HG03520 (cell line): ENCODE data around the gene SCLY.

Source experiments
- ATAC-seq: cut with Tn5 transposase; IDR thresholded peaks from one replicate; pipeline ENCODE4 v1.9.1; 2021; ENCODE audit warnings: mild to moderate bottlenecking, moderate library complexity; ENCODE audit not compliant: unreplicated experiment

Gene SCLY

DNA sequence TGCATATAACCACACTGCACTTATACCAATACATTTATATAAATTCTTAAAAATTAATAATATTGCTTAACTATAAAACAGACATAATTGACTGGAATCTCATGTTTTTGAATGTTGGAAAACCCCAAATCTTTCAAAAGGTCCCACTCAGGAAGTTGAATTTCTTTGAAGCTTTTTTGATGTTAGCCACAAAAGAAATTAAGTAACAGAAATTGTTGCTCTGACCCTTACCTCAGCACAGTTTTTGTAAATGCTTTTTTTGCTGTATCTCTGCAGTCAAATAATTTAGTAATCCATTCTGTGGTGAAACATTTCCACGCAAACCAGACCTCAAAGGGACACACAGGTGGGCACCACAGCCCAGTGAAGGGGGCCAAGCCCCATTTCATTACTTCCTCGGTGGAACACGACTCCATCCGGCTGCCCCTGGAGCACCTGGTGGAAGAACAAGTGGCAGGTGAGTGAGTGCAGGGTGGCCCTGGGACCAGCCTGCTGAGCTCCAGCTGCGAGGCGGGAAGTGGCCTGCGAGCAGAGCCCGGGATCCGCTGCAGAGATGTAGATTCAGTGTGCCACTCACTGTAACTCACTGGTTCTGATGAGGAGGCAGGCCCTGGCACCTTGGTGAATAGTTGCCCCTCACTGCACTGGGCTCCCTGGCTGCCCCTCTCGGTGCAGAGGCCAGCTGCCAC is 8.4 kb downstream of the SCLY start:
- ATAC-seq, result no peak

DNA sequence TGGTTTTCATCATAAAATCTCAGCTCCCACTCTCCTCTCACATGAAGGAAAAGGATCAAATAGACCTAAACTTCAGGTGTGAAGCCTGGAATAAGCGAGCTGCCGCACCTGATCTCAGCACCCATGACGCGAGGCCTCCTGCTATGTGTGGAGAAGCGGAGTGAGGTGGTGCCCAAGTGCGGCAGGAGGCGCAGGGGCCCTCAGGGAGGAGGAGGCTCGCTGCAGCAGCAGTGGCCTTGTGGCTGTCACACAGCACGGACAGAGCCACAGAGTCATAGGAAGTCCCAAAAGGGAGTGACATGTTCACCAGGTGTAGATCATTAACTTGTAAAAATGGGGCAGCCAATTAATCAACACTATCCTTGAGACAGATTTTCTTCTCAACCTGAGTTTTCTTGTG is 9.1 kb downstream of the SCLY start:
- no peak for ATAC-seq

DNA sequence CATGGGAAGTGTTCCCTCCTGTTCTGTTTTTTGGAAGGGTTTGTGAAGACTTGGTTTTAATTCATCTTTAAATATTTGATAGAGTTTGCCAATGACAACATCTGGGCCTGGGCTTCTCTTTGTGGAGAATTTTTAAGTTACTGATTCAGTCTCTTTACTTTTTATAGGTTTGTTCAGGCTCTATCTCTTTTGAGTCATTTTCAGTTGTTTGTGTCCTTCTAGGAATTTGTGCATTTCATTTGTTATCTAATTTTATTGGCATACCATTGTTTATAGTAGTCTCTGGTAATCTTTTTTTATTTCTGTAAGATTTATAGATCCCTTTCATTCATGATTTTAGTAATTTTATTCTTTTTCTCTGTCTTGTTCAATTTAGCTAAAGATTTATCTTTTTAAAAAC is 14.6 kb downstream of the SCLY start:
- ATAC-seq, result no peak

DNA sequence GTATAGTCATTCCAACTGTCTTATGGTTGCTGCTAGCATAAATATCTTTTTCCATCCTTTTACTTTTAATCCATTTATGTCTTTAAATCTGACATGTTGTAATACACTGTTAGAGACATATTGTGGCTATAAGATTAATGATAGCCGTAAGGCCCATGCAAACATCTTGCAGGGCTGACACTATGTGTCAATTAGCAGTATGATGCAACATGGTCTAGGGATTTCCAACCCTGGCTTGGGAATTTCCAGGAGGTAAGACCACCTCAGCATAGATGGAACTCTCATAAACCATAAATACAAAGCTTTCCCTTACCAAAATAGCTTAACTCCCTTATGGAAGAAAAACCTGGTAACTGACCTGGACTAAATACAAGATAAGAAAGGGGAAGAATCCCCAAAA is 16.5 kb downstream of the SCLY start:
- ATAC-seq, result no peak

DNA sequence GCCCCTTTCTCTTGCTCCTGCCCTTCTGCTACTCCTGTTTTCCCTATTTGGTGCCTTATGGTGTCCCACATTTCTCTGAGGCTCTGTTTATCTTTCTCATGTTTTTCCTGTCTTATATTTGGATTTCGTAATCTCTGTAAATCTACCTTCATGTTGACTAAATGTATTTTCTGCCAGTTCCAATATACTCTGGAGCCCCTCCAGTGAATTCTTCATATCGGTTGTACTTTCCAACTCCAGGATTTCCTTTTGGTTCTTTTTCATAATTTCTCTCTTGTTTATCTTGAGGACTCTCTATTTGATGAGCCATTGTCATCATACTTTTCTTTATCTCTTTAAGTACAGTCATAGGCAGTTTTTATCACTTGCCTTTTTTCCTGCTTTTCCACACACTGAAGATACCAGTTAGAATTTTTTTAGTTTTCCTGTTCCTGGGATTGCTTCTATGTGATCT is 19.1 kb downstream of the SCLY start:
- no peak for ATAC-seq

DNA sequence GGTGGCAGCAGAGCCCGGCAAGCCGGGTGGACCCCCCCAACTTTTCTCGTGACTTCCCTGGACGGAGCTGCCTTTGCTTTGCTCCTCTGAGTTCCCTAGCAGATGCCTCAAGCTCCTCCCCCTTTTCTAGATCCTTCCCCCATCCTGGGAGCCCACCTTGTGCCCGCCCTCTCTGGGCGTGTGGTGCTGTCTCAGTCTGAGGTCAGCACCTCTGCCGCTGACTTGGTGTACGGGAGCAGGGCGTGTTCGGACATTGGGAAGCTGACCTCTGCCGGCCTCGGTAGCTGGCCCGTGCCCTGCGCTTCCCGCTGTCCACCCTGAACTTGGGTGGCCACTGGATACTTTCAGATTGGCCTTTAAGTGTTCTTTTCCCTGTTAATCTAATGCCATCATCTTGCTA is 19.7 kb downstream of the SCLY start:
- ATAC-seq, result no peak

DNA sequence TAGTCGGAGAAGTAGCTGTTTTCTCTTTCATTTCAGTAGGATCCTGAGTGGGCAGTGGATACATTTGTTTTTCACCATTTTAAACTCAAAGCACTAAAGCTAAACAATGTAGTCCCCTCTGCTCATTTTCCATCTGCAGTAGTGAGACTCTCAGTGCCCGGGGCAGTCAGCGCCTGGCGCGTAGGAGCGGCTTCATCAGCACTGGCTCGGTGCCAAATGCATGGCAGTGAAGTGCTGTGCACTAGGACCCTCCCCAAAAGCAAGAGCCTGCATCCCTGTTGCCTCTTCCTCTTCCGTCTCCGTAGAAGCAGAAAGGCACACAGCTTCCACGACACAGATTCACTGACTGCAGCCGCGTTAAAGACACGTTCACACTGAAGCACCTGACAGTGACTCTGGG is 20.3 kb downstream of the SCLY start:
- no peak for ATAC-seq

DNA sequence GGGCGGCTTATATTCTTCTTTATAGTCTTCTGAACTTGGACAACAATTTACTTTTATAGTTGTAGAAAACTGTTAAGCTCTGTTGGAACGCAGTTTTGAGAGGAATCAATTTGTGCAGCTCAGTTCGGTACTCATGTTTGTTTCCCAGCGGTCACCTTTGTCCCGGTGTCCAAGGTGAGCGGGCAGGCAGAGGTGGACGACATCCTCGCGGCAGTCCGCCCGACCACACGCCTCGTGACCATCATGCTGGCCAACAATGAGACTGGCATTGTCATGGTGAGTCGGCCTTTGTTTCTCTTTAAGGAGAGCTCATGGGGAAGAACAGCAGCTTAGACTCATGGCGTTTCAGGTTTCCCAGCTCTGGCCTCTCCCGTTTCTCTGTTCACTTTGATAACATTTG is 20.8 kb downstream of the SCLY start:
- ATAC-seq, result no peak

DNA sequence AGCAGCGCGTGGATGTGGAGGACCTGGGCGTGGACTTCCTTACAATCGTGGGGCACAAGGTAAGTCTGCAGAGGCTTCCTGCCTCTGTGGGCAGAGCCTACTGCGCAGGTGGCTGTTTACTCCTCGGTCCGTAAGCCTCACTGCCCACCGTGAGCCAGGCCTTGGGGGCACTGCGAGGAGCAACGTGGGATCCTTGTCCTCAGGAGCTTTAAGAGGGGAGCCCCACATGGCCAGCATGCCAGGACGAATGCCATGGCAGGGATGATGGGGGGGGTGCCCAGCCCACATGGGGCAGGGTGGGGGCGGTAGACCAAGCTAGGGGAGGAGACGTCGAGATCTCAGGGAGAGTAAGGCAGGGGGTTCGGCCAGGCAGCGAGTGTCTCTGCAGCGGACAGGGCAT is 21.4 kb downstream of the SCLY start:
- no peak for ATAC-seq

DNA sequence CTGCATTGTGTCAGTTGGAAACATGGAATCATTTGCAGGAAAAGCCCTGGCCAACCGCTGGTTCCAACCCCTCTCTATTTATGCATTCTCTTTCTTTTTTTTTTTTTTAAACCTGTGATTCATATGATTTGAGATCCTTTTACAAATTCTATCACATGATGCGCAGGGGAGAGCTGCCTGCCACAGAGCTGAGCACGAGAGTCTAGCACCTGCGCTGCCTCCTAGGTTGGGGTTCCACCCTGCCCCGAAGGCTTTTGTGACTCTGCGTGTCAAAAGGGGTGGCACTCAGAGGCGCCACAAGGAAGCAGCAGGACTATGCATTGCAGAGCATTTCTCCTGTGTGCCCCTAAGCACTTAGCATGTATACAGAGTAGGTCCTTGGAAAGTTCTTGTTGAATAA is 22.0 kb downstream of the SCLY start:
- ATAC-seq, result no peak

DNA sequence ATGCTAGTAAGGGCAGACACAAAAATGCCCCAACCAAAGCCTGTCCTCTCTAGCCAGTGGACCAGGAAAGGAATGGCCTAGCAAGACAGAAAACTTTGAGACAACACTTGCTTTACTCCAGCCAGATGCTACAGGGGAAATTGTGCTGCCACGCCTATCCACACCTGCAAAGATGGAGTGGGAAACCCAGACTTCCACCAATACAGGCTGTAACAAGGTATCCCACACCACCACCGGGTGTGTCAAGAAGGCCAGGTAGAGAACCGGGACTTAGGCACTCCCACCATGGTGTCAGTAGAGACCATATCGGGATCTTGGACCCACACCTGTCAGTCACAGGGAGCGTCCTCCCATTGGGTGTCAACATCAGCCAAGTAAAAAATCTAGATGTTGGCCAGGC is 23.1 kb downstream of the SCLY start:
- ATAC-seq, result no peak

DNA sequence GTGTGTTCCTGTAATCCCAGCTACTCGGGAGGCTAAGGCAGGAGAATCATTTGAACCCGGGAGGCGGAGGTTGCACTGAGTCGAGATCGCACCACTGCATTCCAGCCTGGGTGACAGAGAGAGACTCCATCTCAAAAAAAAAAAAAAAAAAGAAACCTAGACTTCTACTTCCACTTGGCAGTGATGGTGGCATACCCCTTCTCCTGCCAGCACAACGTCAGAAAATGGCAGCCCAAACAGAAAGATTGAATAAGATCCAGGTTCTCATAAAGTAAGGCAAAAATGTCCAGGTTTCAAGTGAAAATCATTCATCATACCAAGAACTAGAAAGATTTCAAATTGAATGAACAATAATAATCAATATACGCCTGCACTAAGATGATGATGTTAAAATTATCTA is 24.0 kb downstream of the SCLY start:
- no peak for ATAC-seq

DNA sequence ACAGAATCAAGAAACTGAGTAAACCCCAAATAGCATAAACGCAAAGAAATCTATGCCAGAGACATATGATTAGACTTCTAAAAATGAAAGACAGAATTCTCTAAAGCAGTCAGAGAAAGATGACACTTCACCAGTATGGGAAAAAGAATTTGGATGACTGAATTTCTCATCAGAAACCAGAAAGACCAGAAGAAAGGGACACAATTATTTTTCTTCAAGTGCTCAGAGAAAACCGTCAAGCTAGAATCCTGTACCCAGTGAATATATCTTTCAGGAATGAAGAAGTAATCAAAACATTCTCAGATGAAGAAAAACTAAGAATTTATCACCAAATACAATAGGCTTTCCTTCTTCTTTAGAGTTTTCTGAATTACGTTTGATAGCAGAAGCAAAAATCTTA is 25.1 kb downstream of the SCLY start:
- ATAC-seq, result no peak

DNA sequence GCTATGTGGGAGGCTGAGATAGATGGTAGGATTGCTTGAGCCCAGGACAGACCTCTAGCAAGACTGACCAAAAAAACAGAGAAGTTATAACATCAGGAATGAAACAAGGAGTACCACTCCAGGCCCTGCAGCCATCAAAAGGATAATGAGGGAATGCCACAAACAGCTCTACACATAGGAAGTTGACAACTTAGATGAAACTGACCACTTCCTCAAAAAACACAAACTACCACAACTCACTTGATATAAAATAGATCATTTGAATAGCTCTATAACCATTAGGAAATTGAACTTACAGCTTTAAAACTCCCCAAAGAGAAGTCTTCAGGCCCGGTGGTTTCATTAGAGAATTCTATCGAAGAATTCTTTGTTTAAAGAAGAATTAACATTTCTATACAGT is 26.4 kb downstream of the SCLY start:
- no peak for ATAC-seq

DNA sequence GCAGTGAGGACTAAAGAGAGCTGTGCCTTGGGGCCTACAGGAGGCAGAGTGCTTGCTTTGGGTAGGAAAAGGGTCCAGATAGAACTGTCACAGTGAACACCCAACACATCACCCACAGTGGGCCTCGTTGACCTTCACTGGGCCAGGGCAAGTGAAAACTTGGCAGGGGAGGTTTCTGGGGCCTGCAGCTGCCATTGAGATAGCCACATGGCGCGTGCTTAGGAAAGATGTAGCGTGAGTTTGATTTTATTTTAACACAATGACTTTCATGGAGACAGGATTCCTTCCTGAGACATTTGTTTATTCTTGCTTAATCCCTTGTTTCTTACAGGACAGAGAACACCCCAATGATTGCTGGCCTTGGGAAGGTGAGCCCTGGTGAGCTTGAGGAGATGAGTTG is 30.1 kb downstream of the SCLY start:
- ATAC-seq, result no peak

DNA sequence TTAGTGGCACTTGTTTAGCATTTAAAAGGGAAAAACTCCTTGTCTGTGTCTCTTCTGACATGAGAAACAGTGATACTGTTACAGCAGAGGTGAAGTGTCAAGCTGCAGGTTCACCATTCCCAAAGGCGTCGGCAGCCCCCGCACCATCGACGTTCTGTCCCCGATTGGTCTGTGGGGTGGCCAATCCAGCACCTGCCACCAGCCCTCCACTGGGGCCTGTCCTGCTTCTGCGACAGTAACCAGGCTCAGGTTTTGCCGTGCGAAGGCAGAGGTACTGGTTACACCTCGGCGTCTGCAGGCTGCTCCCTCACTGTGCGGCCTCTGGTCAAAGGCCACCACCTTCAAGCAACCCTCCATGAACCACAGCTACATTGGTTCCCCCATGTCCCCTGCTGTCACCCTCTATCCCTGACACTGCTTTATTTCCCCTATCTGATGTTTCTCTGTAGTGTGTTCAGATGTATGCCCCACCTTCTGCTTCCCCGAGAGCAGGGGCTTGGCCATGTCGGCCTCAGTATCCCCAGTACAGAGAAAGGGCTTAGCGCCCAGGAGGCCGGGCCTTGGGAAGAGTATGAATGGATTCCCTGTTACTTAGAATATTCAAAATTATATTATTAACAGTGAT is 30.7 kb downstream of the SCLY start:
- no peak for ATAC-seq

DNA sequence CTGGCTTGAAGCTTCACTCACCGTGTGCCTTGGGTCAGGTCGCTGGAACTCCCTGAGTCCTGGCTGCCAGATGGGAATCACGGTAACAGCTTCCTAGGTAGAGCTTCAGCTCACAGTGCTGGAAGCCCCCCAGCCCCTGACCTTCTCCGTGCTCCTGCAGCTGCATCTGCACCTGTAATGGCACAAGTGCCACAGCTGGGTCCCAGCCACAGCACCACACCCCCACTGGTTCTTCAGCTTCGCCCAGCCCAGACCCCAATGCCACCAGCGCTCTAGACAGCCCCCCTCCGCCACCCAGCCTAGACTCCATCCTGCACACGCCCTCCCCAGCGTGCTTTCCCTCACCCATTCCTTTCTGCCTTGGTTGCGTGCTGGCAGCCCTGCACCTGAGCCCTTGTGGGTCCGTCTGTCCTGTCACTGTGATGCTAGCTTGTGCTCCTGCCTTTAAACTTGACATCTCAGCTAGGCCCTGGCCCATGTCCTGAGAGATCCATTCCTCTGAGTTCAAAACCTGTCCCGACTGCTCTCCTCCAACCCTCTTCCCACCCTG is 31.8 kb downstream of the SCLY start:
- ATAC-seq, result no peak

DNA sequence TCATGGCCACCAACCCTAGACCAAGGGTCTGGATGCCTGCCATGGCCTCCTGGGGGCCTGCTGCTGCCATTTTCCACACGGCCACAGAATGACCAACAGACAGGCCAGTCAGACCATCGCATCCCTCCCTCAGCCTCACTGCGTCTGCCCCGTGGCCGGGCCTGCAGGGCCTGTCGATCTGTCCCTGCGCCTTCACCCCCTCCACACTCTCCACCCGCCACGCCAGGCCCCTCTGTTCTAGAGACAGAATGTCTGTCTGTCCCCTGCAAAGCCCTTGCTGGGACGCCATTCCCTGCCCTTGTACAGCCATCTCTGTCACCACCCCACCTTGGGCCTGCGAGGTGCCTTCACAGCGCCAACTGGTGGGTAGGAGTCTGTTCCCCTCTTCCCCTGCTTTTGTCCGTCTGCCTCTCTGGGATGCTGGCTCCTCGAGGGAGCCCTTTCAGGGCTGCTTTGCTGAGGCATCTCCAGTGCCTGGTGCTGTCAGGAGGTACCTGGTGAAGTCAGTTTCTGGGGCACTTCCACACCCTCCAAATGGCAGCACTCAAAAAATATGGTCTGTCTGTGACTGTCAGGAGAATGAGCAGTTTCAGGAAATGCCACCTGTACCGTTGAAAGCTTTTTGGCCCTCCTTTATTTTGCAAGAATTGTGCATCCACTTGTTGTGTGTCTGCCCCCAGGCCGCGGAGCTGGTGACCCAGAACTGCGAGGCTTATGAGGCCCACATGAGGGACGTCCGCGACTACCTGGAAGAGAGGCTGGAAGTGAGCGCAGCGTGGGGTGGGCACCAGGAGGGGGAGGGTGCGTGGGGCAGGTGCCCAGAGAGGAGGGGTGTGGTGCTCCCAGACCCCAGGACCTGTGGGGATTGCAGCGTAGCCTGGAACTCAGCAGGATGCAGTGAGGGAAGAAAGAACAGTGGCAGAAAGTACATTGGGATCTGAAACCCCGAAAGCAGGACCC is 32.7 kb downstream of the SCLY start:
- ATAC-seq, result no peak

DNA sequence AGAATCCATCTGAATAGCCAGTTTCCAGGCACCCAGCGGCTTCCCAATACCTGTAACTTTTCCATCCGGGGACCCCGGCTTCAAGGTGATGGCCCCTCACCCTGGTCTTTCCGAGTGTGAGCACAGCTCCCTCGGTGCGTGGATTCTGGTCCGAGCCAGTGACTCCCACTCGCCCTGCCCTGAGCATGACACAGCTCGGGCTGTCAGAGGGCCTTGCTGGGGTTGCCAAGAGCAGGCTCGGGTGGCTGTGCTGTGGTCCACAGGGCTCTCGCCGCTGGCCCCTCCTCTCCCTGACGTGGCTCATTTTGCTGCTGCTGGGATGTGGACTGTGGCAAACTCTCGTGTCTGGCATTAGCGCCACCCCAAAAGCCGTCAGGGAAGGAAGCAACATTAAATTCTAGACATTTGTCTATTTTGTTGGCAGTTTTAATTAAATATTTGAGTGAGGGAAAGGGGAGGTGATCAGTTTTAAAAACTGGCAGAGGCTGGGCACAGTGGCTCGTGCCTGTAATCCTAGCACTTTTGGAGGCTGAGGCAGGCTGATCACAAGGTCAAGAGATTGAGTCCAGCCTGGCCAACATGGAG is 33.7 kb downstream of the SCLY start:
- no peak for ATAC-seq

DNA sequence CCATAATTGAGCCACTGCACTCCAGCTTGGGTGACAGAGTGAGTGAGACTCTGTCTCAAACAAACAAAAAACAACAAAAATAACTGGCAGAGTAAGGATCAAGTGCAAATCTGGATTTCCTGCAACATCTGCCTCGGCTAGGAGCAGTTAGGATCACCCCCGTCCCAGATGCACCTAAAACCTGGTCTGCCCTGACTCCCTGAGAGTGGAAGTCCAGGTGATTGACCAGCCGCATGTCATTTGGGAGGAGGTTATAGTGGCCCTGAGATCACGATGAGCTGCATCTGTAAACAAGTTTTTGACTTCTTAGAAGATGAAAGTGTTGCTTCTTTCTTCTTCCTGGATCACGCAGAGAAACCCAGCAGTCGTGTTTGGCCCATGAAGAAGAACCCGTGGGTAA is 34.3 kb downstream of the SCLY start:
- ATAC-seq, result no peak

DNA sequence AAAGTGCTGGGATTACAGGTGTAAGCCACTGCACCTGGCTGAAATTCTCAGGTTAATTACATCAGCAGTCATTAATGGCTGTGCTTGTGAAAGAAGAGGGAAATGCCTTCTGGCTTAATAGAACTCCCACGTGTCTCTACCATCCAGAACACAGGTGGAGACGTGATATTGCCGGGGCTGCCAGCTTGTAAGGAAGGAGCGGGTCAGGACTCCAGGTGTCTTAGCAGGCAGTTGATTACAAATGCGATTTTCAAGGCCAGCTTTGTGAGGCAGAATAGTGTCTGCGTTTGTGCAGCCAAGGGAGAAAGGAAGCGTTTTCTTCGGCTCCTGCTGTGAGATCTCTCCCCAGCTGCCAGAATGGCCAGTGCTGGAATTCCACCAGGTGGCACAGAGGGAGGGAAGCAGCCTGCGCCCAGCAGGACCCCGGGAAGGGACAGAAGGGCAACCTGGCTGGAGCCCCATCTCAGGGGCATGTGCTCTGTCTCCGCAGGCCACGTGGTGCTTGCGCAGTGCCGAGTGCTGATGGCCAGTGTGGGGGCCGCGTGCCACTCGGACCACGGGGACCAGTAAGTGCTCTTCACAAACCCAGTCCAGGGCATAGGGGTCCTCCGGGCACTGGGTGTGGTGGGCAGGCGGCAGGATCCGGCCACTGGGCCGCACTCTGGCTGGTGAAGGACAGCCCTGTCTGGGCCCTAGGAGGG is 35.7 kb downstream of the SCLY start:
- no peak for ATAC-seq
